ENCODE measurements around the gene ANTKMT.
A peak's percentile ranks its signal among the peaks of the same experiment; 100 is the strongest.

Gene ANTKMT

GRCh38 chr16:695355-696089 lies 25.4 kb upstream of the ANTKMT start:
- peak overlapping the region; percentile 51 for H3K4me3 ChIP-seq (ENCODE audit: low read depth, low read length)

- H3K4me3 ChIP-seq (ENCODE audit: low read depth, low read length) = no peak overlapping the region
These were observed 21.9 kb upstream of the ANTKMT start for GRCh38 chr16:698911-699671.

GRCh38 chr16:700684-701584 lies 20.0 kb upstream of the ANTKMT start:
- no peak overlapping the region for H3K4me3 ChIP-seq (ENCODE audit: low read depth, low read length)

- no peak overlapping the region for H3K4me3 ChIP-seq (ENCODE audit: low read depth, low read length)
These were observed 18.6 kb upstream of the ANTKMT start for GRCh38 chr16:702341-702740.

GRCh38 chr16:703406-703805 lies 17.5 kb upstream of the ANTKMT start:
- no peak overlapping the region for H3K4me3 ChIP-seq (ENCODE audit: low read depth, low read length)

- no peak overlapping the region for H3K4me3 ChIP-seq (ENCODE audit: low read depth, low read length)
These were observed 16.9 kb upstream of the ANTKMT start for GRCh38 chr16:704047-704446.

- H3K4me3 ChIP-seq (ENCODE audit: low read depth, low read length) = no peak overlapping the region
These were observed 16.2 kb upstream of the ANTKMT start for GRCh38 chr16:704552-705380.

GRCh38 chr16:705431-706188 lies 15.3 kb upstream of the ANTKMT start, which contains the start of gene FBXL16:
Gene FBXL16, minus strand, starts transcription at chr16:705801. Its CDS starts 8,396 bp downstream, at chr16:697405.
- peak within 1 kb of the TSS; percentile 35 for H3K4me3 ChIP-seq (ENCODE audit: low read depth, low read length)

GRCh38 chr16:706189-707061 lies 14.5 kb upstream of the ANTKMT start:
- peak overlapping the region; percentile 35 for H3K4me3 ChIP-seq (ENCODE audit: low read depth, low read length)

GRCh38 chr16:707062-707538 lies 13.8 kb upstream of the ANTKMT start:
- H3K4me3 ChIP-seq (ENCODE audit: low read depth, low read length) = no peak overlapping the region

GRCh38 chr16:708019-708418 lies 12.9 kb upstream of the ANTKMT start:
- H3K4me3 ChIP-seq (ENCODE audit: low read depth, low read length) = no peak overlapping the region

- H3K4me3 ChIP-seq (ENCODE audit: low read depth, low read length) = no peak overlapping the region
These were observed 12.0 kb upstream of the ANTKMT start for GRCh38 chr16:708959-709358.

- no peak overlapping the region for H3K4me3 ChIP-seq (ENCODE audit: low read depth, low read length)
These were observed 11.1 kb upstream of the ANTKMT start for GRCh38 chr16:709566-710499.

- H3K4me3 ChIP-seq (ENCODE audit: low read depth, low read length) = no peak overlapping the region
These were observed 10.4 kb upstream of the ANTKMT start for GRCh38 chr16:710500-711075.

GRCh38 chr16:711084-711483 lies 9.9 kb upstream of the ANTKMT start:
- no peak overlapping the region for H3K4me3 ChIP-seq (ENCODE audit: low read depth, low read length)

GRCh38 chr16:711548-712320 lies 9.2 kb upstream of the ANTKMT start:
- no peak overlapping the region for H3K4me3 ChIP-seq (ENCODE audit: low read depth, low read length)

Data from iPS-11a (cell line).